HG02884 (cell line): ENCODE data around the gene SEPSECS.
A peak's percentile ranks its signal among the peaks of the same experiment; 100 is the strongest.

Experiments
- ATAC-seq: cut with Tn5 transposase; IDR thresholded peaks from one replicate; pipeline ENCODE4 v1.9.1; 2021; ENCODE audit warnings: mild to moderate bottlenecking, moderate library complexity; ENCODE audit not compliant: unreplicated experiment

The SEPSECS gene

DNA sequence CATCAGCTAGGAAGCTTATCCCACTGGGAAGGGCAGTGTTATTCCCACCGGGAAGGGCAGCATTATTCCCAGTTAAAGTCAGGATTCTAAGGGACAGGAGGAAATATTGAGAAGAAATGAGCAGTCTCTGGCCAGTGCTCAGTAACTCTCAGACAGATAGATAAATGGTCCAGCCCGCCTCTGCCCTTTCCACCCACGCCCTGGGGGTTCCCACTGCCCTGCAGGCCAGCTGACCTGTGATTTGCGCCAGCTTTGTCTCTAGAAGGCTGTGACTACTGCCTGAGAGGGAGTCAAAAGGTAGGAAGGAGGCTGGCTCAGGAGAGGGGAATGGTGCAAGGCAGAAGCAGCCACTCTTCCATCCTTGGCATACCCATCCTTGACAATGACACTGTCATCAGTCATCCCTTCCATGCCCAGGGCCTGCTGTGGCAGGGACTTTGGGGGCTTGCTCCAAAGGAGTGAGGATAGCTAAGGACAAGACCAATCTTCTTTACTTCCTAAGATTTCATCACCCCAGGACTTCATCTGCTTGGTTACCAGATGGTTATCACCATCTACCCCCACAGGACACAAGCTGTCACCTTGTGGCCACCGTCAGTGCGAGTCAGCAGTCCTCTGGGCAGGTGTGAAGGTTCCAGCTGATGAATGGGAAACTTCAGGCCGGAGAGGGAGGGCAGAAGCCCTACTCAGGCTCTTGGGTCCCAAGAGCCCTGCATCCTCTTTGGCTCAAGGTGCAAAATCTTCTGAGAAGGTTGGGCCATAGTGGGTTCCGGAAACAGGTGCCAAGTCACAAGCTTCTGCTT, 49.5 kb downstream of the SEPSECS start:
- no peak for ATAC-seq

GRCh38 chr4:25109511-25109910, 50.7 kb downstream of the SEPSECS start:
- ATAC-seq = no peak

DNA sequence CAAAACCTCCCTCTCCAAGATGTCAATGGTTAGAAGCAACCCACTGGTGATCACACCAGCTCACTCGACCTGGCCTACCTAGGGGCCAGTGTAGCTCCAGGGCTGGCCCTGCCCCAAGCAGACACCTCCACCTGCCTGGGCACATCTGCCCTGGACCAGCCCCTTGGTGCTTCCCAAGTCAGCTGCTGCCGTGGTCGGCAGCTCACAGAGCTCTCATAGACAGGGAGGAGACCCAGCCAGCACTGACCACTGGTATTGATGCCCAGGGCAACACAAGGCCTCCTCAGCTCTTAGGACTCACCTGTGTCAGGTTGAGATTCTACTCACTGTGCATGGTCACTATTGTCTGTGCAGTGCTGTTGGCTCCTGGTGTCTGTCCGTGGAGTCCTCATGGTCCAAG, 51.7 kb downstream of the SEPSECS start:
- ATAC-seq = no peak

DNA sequence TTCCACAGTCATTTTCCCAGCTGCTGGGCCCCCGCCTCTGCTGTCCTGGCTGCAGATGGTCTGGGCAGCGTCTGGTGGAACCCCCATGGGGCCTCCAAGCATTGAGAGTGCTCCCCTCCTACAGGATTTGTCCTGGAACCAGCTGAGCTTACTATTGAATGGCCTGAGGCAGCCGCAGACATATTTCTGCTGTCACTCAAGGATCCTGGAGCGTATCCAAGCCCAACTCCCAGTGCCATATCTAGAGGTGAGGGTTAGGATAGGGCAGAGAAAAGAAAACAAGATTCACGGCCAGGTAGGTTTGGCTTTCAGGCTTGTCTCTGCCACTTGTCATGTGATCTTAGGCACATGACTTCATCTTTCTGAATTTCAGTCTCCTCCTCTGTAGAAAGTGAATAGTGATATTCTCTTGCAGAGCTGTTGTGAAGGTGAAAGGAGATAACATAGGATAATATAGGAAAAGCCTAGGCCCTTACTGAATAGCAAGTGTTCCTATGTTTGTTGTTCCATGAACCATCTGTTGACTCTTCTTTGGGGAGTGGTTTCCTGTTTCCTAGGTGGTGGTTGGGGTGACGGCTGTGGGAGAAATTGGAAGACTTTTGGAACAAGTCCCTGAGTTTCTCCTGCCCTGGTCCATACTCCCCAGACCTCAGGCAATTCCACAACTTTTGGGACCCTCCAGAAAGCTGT, 52.3 kb downstream of the SEPSECS start:
- no peak for ATAC-seq

GRCh38 chr4:25106363-25107151, 53.7 kb downstream of the SEPSECS start:
- no peak for ATAC-seq

GRCh38 chr4:25104591-25104990, 55.7 kb downstream of the SEPSECS start:
- no peak for ATAC-seq

DNA sequence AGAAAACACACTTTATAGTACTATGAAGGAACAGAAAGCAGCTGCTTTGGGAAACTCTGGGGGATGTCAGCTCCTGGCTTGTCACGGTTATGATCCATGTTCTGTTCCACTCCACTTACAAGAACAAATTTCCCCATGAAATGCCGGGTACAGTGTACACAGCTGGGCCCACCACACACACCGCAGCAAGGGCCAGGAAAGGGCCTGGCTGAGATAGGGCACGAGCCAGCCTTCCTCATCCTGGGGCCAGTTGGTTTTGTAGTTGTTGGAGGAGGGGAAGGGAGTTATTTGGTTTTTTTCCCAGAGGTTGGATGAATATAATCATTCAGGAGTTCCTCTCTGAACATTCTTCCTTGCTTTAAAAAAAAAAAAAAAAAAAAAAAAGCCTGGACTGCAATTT, 56.8 kb downstream of the SEPSECS start:
- ATAC-seq = no peak

DNA sequence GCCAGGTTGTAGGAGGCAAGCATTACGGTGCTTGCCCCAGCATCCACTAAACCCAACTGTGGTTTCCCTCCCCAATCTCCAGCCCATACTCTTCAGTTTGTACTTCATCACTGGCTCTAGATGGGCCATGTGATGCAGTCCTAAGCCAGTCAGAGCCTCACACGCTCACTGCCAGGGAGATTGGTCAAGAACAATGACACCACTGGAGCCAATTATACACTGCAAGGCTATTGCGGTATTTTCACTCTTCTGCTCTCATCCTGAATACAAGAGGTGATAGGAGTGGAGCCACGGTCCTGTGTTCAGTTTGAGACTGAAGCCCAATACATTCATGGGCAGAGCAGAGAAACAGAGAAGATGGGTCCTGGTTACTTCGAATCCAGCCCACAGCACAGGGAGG, 58.4 kb downstream of the SEPSECS start:
- ATAC-seq = no peak

DNA sequence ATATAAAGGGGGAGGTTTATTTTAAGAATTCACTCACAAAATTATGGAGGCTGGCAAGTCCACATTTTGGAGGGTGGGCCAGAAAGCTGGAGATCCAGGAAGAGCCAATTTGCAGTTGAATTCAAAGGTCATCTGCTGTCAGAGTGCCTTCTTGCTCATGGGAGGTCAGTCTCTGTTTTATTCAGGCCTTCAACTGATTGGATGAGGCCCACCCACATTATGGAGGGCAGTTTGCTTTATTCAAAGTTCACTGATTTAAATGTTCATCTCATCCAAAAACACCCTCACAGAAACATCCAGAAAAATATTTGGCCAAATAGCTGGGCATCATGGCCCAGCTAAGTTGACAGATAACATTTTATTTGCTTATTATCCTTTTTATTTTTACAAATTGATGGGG, 59.5 kb downstream of the SEPSECS start:
- ATAC-seq = no peak

- ATAC-seq = no peak
Measured at GRCh38 chr4:25100021-25100555, 60.2 kb downstream of the SEPSECS start.

DNA sequence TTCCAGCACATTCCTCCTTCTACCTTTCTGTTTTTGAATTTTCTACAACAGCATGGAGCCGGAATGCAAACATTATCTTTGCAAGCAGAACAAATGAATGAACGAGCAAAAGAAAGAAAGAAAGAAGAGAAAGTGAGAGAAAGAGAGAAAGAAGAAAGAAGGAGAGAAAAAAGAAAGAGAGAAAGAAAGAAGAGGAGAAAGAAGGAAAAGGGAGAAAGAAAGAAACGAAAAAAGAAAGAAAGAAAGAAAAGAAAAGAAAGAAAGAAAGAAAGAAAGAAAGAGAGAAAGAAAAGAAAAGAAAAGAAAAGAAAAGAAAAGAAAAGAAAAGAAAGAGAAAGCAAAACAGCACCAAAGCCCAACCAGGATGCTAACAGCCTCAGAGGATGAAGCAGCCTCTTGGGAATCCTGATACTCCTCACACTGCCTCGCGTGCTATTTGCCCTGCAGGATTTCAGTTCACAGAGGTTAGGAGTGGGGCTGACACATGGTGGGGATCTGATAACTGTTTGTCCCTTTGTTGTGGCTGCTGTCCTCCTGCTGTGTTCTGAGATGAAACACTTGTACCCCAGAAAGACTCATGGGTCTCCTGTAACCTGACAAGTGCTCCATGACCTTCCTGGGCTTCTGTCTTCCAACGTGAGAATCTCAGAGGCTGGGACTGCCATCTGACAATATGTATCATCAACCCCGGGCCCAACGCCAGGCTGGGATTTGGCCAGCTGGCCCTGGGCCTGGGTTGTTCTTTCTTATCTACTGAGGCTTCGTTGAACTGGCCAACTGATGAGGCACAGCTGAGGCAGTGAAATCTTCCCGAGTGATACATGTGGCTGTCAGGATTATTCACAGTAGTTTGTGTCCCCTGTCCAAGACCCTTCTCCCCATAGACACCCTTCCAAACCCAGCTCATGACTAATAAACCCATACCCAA, 61.0 kb downstream of the SEPSECS start:
- ATAC-seq = no peak

- ATAC-seq = no peak
Measured at GRCh38 chr4:25096981-25097443, 63.2 kb downstream of the SEPSECS start.

- ATAC-seq = no peak
Measured at GRCh38 chr4:25096251-25096980, 63.8 kb downstream of the SEPSECS start.

GRCh38 chr4:25095837-25096236, 64.4 kb downstream of the SEPSECS start:
- ATAC-seq = no peak

GRCh38 chr4:25092139-25092538, 68.1 kb downstream of the SEPSECS start:
- ATAC-seq = no peak

- ATAC-seq = no peak
Measured at GRCh38 chr4:25090516-25090915, 69.7 kb downstream of the SEPSECS start.

DNA sequence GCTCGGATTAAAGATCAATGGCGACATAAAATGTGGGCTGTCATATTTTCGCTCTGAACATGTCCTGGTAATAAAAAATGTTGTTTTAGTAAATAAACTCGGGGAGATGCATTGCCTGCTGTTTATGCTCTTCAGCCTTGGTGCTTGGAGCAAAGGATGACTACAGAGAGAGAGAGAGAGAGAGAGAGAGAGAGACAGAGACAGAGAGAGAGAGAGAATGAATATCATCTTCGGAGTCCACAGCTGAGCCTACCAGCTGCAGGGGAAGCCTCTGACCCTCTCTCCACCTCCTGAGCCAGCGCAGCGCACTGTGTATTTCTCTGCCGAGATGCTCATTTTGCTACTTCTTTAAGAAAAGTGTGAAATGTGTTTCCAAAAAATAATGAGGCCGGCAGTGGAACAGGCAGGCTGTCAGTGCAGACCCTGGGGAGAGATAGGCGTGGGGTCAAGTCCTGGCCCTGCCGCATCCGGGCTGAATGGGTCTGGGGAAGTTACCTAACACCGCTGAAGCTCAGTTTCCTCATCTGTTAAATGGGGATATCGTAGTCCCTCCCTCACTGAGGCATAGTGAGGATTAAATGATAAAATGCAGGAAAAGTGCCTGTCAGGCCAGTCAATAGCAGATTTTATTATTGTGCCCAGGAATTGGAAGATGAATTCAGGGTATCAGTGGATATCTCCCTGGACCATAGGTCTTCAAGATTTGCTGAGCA, 71.0 kb downstream of the SEPSECS start:
- ATAC-seq = no peak

DNA sequence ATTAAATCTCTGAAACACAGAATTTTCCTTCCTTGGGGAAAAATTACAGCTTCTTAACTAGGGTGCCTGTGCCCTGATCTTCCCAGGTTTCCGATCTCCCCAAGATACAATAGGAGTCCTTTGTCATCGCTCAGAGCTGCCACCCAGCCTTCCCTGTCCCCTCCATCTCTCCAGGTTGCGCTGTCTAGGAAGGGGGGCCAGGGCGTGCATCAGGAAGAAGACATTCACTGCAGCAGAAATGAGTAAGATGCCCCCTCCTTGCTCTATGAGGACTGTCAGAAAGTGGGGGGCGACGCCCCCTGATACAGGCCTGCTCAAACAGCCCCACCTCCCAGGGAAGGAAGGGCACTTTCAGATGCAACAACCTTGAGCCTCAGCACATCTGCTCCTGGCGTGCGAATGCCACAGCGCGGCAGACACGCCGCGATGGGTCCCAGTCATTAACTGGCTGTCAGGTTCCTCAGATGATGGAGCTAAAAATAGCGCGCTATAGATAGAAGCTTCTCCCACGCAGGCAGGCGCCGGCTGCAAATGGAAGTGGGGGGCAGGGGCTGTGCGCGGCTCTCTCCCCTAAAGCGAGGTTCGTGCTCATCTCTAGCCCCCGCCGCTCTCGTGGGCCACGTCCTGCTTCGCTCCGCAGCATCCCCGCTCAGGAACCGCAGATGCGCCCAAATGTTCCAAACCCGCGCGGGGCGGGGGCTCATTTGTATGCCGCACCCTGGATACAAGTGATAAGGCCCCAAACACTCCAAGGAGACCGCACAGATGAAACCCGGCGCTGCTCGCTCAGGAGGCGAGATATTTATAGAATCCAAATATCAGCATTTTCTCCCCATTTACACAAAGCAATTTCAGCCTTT, 71.9 kb downstream of the SEPSECS start:
- peak; percentile 80 for ATAC-seq
